ENCODE results near the gene MYLK2. TPM values are rescaled to one million over a fixed set of nuclear protein-coding genes. Genes with fewer than 3 reads are reported as not detected.

MYLK2 gene
- total RNA-seq, 1 donor from 2014 or later = 1.8 TPM

DNA sequence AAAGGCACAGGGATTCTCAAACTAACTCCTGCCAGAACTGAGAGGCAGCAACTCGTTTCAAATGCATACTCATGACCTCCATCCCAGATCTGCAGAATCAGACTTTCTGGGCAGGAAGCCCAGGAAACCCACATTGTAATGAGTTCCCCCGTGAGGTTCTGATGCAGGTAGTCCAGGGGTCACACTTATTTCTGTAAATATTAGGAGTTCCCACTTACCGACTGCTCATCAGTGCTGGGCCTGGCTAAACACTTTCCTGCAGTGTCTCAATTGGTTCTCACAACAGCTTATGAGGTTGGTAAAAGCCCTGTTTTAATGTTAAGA lies 39.6 kb downstream of the MYLK2 start:
- Histone ChIP-seq H3K4me3 (ENCODE audit: low read depth, low read length) (no peak overlapping the region), H3K36me3 (ENCODE audit: control insufficient read depth, insufficient read depth, low read length) (no peaks in the 10 kb centered on the region), H3K27me3 (ENCODE audit: control insufficient read depth, insufficient read depth, low read length) (peaks cover 69% of the 10 kb centered on the region)
- no peak for DNase-seq (ENCODE audit: low read depth)
- no peak for TF ChIP-seq CTCF (IDR thresholded peaks at IDR 0.05; ENCODE audit: insufficient read depth, low read length, poor library complexity, severe bottlenecking)

DNA sequence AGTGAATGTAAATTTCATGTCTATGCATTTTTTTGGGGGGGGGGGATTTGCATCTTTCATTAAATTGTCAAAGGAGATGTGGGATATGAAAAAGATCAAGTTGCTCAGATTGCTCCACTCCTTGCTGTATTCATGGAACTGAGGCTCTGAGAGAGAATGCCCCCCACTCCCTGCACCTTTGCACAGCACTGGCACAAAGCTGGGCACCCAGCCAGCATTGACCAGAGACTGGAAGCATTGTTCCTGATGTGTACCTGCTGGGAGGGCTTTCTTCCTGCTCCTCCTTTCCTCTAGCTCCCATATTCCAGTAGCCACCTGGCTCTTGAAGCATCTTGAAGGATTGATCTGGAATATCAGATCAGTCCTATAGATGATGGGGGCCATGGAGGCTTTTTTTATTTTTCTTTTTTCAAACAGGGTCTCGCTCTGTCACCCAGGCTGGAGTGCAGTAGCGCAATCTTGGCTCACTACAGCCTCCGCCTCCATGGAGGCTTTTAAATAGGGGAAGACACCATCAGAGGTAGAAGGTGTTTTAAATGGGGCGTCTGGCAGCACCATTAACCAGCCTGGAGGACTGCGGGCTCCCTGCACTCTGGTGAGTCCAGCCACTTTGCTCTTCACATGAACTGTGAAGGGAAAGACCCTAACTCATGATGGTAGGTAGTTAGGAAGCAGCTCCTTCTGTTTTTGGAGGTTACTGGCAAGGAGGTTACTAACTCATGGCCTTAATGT lies 40.3 kb downstream of the MYLK2 start:
- DNase-seq (ENCODE audit: low read depth) = no peak
- H3K27me3 ChIP-seq (ENCODE audit: control insufficient read depth, insufficient read depth, low read length) = peaks cover 62% of the 10 kb centered on the region
- H3K4me3 ChIP-seq (ENCODE audit: low read depth, low read length) = no peak overlapping the region
- TF ChIP-seq CTCF (IDR thresholded peaks at IDR 0.05; ENCODE audit: insufficient read depth, low read length, poor library complexity, severe bottlenecking) = no peak
- no peaks in the 10 kb centered on the region for H3K36me3 ChIP-seq (ENCODE audit: control insufficient read depth, insufficient read depth, low read length)

DNA sequence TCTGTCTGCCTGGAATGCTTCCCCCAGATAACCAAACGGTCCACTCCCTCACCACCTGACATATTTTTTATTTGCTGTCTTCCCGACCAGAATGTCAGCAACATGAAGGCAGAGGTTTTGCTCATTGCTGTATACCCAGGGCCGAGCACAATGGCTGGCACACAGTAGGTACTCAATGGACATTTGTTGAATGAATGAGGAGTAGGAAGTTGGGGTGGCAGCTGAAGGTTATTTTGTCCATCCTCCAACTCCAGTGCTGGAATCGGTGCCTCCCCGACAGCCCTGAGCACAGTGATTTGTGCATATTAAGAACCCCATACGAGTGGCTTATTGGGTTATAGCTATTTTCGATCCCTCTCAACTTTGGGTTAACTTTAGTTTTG lies 40.8 kb downstream of the MYLK2 start:
- peaks cover 60% of the 10 kb centered on the region for H3K27me3 ChIP-seq (ENCODE audit: control insufficient read depth, insufficient read depth, low read length)
- no peak for TF ChIP-seq CTCF (IDR thresholded peaks at IDR 0.05; ENCODE audit: insufficient read depth, low read length, poor library complexity, severe bottlenecking)
- H3K36me3 ChIP-seq (ENCODE audit: control insufficient read depth, insufficient read depth, low read length) = no peaks in the 10 kb centered on the region
- H3K4me3 ChIP-seq (ENCODE audit: low read depth, low read length) = no peak overlapping the region
- no peak for DNase-seq (ENCODE audit: low read depth)

DNA sequence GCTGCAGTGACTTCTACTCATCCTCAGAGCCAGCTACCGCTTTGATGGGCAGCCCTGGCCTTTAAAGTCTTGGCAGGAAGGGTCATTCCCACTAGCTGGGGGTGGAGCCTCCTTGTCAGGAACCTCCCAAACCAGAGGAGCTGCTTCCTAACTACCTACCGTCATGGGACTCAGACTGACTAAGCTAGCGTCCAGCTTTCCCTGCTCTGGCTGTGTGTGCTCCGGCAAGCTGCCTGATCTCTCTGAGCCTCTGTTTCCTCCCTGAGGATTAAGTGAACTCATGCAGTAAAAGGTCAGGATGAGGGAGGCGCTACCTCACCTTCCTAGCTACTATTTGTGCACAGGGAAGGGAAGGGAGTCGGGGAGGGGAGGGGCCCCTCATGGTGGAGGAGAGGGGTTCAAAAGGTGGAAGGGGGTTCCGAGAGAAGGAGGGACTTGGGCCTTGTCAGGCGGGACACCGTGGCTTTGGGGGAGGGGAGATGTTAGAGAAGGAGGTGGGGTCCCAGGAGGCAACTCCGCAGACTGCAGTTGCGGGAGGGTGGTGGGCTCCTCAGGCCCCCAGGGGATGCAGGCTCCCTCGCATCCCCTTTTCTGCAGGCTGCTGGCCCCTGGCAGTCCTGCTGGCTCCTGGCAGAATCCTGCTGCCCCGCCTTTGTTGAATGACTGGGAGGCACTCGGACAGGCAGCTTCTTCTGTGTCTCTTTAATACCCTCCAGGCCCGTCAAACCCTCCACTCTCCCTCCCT lies 41.4 kb downstream of the MYLK2 start:
- H3K4me3 ChIP-seq (ENCODE audit: low read depth, low read length) = peak overlapping the region; percentile 42
- peaks cover 55% of the 10 kb centered on the region for H3K27me3 ChIP-seq (ENCODE audit: control insufficient read depth, insufficient read depth, low read length)
- no peak for TF ChIP-seq CTCF (IDR thresholded peaks at IDR 0.05; ENCODE audit: insufficient read depth, low read length, poor library complexity, severe bottlenecking)
- no peaks in the 10 kb centered on the region for H3K36me3 ChIP-seq (ENCODE audit: control insufficient read depth, insufficient read depth, low read length)
- DNase-seq (ENCODE audit: low read depth) = no peak

- Histone ChIP-seq H3K27me3 (ENCODE audit: control insufficient read depth, insufficient read depth, low read length) (peaks cover 54% of the 10 kb centered on the region), H3K4me3 (ENCODE audit: low read depth, low read length) (peak overlapping the region; percentile 42), H3K36me3 (ENCODE audit: control insufficient read depth, insufficient read depth, low read length) (no peaks in the 10 kb centered on the region)
- no peak for DNase-seq (ENCODE audit: low read depth)
- no peak for TF ChIP-seq CTCF (IDR thresholded peaks at IDR 0.05; ENCODE audit: insufficient read depth, low read length, poor library complexity, severe bottlenecking)
Observed at GRCh38 chr20:31861135-31861384, 41.9 kb downstream of the MYLK2 start.

All from kidney epithelial cell (primary cell).